ENCODE measurements around the gene SGIP1. TPM values are rescaled to one million over a fixed set of nuclear protein-coding genes. Genes with fewer than 3 reads are reported as not detected.

SGIP1 gene
- total and polyA plus RNA-seq, 2 of the 8 experiments (the other 6 are each of a cell fraction or from before 2014, with no cell fraction given): 1.4 to 2.1 TPM

DNA sequence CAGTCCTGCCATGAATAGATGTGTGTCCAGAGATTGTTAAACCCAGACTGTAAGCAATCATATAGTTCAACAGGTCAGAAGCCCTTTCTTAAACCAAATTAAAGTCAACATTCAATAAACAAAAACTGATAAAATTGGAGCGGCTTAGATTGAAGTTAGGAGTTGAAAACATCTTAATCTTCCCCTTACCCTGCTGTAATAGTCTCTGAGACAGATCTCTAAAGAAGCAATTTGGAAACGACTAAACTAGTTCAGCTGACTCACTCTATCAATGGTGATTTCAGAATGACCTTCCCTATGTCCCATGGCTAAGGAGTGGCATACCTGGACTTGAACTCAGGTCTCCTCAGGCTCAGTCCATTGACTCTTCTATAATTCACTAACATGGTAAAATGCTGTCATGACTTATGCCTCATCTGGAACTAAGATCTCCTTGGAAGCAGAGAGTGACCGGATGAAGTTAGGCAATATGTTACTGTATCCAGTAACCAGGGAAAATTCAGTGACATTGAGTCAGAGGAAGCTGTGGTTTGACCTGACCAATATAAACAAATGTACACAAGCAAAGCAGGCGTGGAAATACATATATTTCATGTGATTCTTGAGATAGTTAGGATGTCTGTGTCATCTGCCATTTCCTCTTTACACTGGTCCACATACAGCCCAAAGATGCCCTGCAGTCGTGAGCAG is 30.1 kb downstream of the SGIP1 start:
- Histone ChIP-seq H4K8ac (ENCODE audit: extremely low read depth, insufficient read depth, low read length) (no peak overlapping the region), H3K79me1 (ENCODE audit: low read depth, low read length) (no peaks in the 10 kb centered on the region), H2BK12ac (ENCODE audit: low read depth, low read length) (no peak overlapping the region), H3K79me2 (ENCODE audit: control insufficient read depth in 1 of 2, insufficient read depth in 2 of 2, low read length in 2 of 2) (no peaks in the 10 kb centered on the region), H2BK15ac (ENCODE audit: low read length) (no peak overlapping the region), H3K4me3 (ENCODE audit: extremely low read depth in 1 of 4, insufficient read depth in 2 of 4, low read depth in 3 of 4, low read length in 4 of 4) (no peak overlapping the region), H3K18ac (ENCODE audit: extremely low read depth, low read length) (no peak overlapping the region), H3K27ac (ENCODE audit: low read depth, low read length) (no peak overlapping the region), H3K4ac (replicated peaks; ENCODE audit: insufficient read length, low read depth, low read length) (no peak overlapping the region), H4K5ac (ENCODE audit: insufficient read length, low read depth, low read length) (no peak overlapping the region), H3K4me1 (replicated peaks in 1 of 4; ENCODE audit: control insufficient read depth in 3 of 4, insufficient read depth in 4 of 4, low read length in 3 of 4) (peaks cover 0 to 6% (median 3%) of the 10 kb centered on the region in 4 experiments; a peak in 4 of 7 replicates), H2AK5ac (ENCODE audit: low read depth, low read length) (no peak overlapping the region), H3K4me2 (ENCODE audit: insufficient read depth in 1 of 2, low read depth in 2 of 2, low read length in 2 of 2) (no peak overlapping the region), H3K56ac (replicated peaks; ENCODE audit: insufficient read length, low read depth, low read length) (no peak overlapping the region), H4K91ac (replicated peaks; ENCODE audit: insufficient read length, low read length) (no peak overlapping the region), H3K9me3 (ENCODE audit: insufficient read depth in 2 of 2, low read depth in 1 of 2, low read length in 1 of 2) (no peaks in the 10 kb centered on the region), H3K23me2 (ENCODE audit: low read depth, low read length) (no peaks in the 10 kb centered on the region), H4K20me1 (replicated peaks in 1 of 2; ENCODE audit: control insufficient read depth in 1 of 2, insufficient read depth in 2 of 2, low read length in 2 of 2) (no peaks in the 10 kb centered on the region), H3K9ac (replicated peaks in 1 of 4; ENCODE audit: extremely low read depth in 1 of 4, low read depth in 3 of 4, low read length in 3 of 4) (no peak overlapping the region), H2BK5ac (ENCODE audit: low read depth, low read length) (no peak overlapping the region), H3K27me3 (replicated peaks in 1 of 4; ENCODE audit: control insufficient read depth in 3 of 4, extremely low read depth in 1 of 4, insufficient read depth in 3 of 4, low read length in 3 of 4) (no peaks in the 10 kb centered on the region), H3K36me3 (ENCODE audit: control insufficient read depth in 2 of 4, insufficient read depth in 4 of 4, low read length in 3 of 4) (no peaks in the 10 kb centered on the region), H2BK20ac (ENCODE audit: low read length) (no peak overlapping the region), H3K14ac (ENCODE audit: insufficient read length) (no peak overlapping the region), H2BK120ac (replicated peaks; ENCODE audit: low read depth, low read length) (no peak overlapping the region), H3K23ac (ENCODE audit: insufficient read length) (no peak overlapping the region), H2AFZ (ENCODE audit: low read length) (no peak overlapping the region)
- CTCF ChIA-PET (ENCODE audit: partially characterized antibody): no interaction called here
- POLR2A ChIA-PET (ENCODE audit: partially characterized antibody): no interaction called here
- TF ChIP-seq CHD1 (IDR thresholded peaks at IDR 0.05; ENCODE audit: low read depth, low read length): no peak
- no peak for TF ChIP-seq SRF (IDR thresholded peaks at IDR 0.05; ENCODE audit: low read depth, low read length)
- TF ChIP-seq EGR1 (IDR thresholded peaks at IDR 0.05; ENCODE audit: borderline replicate concordance, low read depth, low read length): no peak
- no peak for TF ChIP-seq PHF8 (conservative IDR thresholded peaks at IDR 0.05; ENCODE audit: low read depth, low read length)
- no peak for TF ChIP-seq GABPA (IDR thresholded peaks at IDR 0.05; ENCODE audit: borderline replicate concordance, insufficient read depth, low read length)
- TF ChIP-seq TCF12 (IDR thresholded peaks at IDR 0.05; ENCODE audit: low read depth, low read length): no peak
- no peak for DNase-seq (ENCODE audit: low read depth in 1 of 2, low spot score in 2 of 2)
- 81% methylated on average over 5 of the region's 5 CpGs; no CpG with 5 or more reads in 1 of the 2 experiments for WGBS, 2 experiments (ENCODE audit: extremely low coverage in 1 of 2, insufficient coverage in 1 of 2, insufficient read length in 1 of 2, insufficient replicate concordance in 2 of 2, low coverage in 1 of 2, low lambda C conversion rate in 2 of 2, missing lambda C conversion rate in 1 of 2)
- no peak for FAIRE-seq
